Caco-2 (cell line): ENCODE data around the gene SLC22A16. TPM values are rescaled to one million over a fixed set of nuclear protein-coding genes. Genes with fewer than 3 reads are reported as not detected.

Experiments used
- BruUV-seq: library from RNA; stranded (reverse); fragments of 400-500 nt; replicated peaks from 2 replicates; lab custom pipeline; 2021; lab: Mats Ljungman, UMichigan
- CTCF ChIA-PET: fragments of 300-600 bp; sonication (Branson Sonifier 250); formaldehyde crosslinking; loops from one replicate; lab custom pipeline; 2022; ENCODE audit warnings: antibody characterized with exemption; lab: Charles Lee
- POLR2A ChIA-PET: fragments of 300-600 bp; sonication (Branson Sonifier 250); formaldehyde crosslinking; loops from one replicate; lab custom pipeline; 2022; ENCODE audit warnings: antibody characterized with exemption; lab: Charles Lee
- DNase-seq, 2 experiments: peaks; one replicate each; pipeline versions ENCODE4 v3.0.0 to v3.0.0-alpha.2; 2020 to 2022
- H3K27me3 ChIP-seq: replicated peaks from 2 replicates; pipeline ENCODE4 v1.6.0; 2011; ENCODE audit warnings: low read length; ENCODE audit not compliant: control insufficient read depth, insufficient read depth
- H3K36me3 ChIP-seq: 2 replicates; pipeline ENCODE4 v1.5.1; 2011; ENCODE audit warnings: low read length; ENCODE audit not compliant: control insufficient read depth, insufficient read depth
- H3K4me1 ChIP-seq: fragments of 250-450 bp; sonication (Bioruptor Pico); 2 replicates; pipeline ENCODE4 v1.5.1; 2020; ENCODE audit warnings: mild to moderate bottlenecking
- H3K4me3 ChIP-seq: 2 replicates; pipeline ENCODE4 v1.5.1; 2011; ENCODE audit warnings: low read depth, mild to moderate bottlenecking, control low read depth, low read length
- H3K9me3 ChIP-seq: fragments of 250-450 bp; sonication (Bioruptor Pico); 2 replicates; pipeline ENCODE4 v1.5.1; 2020; ENCODE audit warnings: mild to moderate bottlenecking, moderate library complexity
- H3K27ac Mint-ChIP-seq: one replicate; pipeline ENCODE4 v1.8.0; 2022; ENCODE audit warnings: mixed read lengths; ENCODE audit not compliant: unreplicated experiment
- H3K27me3 Mint-ChIP-seq: one replicate; pipeline ENCODE4 v1.8.0; 2022; ENCODE audit warnings: mixed read lengths; ENCODE audit not compliant: insufficient read depth, unreplicated experiment
- H3K36me3 Mint-ChIP-seq: one replicate; pipeline ENCODE4 v1.8.0; 2022; ENCODE audit warnings: mild to moderate bottlenecking, mixed read lengths; ENCODE audit not compliant: insufficient read depth, unreplicated experiment
- H3K4me1 Mint-ChIP-seq: one replicate; pipeline ENCODE4 v1.8.0; 2022; ENCODE audit warnings: low read depth, mixed read lengths; ENCODE audit not compliant: unreplicated experiment
- H3K4me3 Mint-ChIP-seq: one replicate; pipeline ENCODE4 v1.8.0; 2022; ENCODE audit warnings: mild to moderate bottlenecking, moderate library complexity, mixed read lengths; ENCODE audit not compliant: unreplicated experiment
- H3K9me3 Mint-ChIP-seq: one replicate; pipeline ENCODE4 v1.8.0; 2022; ENCODE audit warnings: mixed read lengths; ENCODE audit not compliant: unreplicated experiment
- CTCF ChIP-seq, 2 experiments: fragments of 200-600 bp in 1 of 2; IDR thresholded peaks; 1 replicate in 1 of 2; 2 replicates in 1 of 2; pipeline versions ENCODE4 v1.5.1 to v1.8.0; 2011 to 2022; ENCODE audit warnings: antibody characterized with exemption in 1 of 2, control low read depth in 1 of 2, inconsistent platforms in 1 of 2, low read depth in 1 of 2, low read length in 1 of 2, mild to moderate bottlenecking in 1 of 2, moderate library complexity in 1 of 2; ENCODE audit not compliant: insufficient read depth in 1 of 2, severe bottlenecking in 1 of 2, unreplicated experiment in 1 of 2
- intact Hi-C: fragments of 100-400 bp; cut with micrococcal nuclease; formaldehyde crosslinking; loops from one replicate; pipeline ENCODE4 v1.10.0; 2022; ENCODE audit not compliant: unreplicated experiment
- total RNA-seq: library from RNA; stranded (reverse); gene quantifications from 2 replicates; pipeline ENCODE4 v1.2.3, GENCODE V29; 2022

The SLC22A16 gene
- total RNA-seq, 1 experiment from 2014 or later, result not detected

- TF ChIP-seq CTCF (IDR thresholded peaks at IDR 0.05; ENCODE audit: insufficient read depth in 1 of 2, low read depth in 1 of 2, low read length in 1 of 2, severe bottlenecking in 1 of 2, unreplicated experiment in 1 of 2), result no peak
- ChIA-PET POLR2A (no interaction called here), CTCF (no interaction called here)
- Mint-ChIP-seq H3K27me3 (peaks cover 5% of the 10 kb centered on the region), H3K27ac (no peak overlapping the region), H3K4me1 (no peaks in the 10 kb centered on the region), H3K4me3 (no peak overlapping the region), H3K9me3 (peaks cover 13% of the 10 kb centered on the region), H3K36me3 (no peaks in the 10 kb centered on the region)
- no peak overlapping the region for H3K4me3 ChIP-seq
- no peaks in the 10 kb centered on the region; the same call in 1 of the 2 replicates for H3K27me3 ChIP-seq
- H3K4me1 ChIP-seq, result no peaks in the 10 kb centered on the region
- no peaks in the 10 kb centered on the region for H3K36me3 ChIP-seq
- intact Hi-C loops, result no loop called here
- DNase-seq, result peak in 1 of 2 experiments; percentile 8
- no peaks in the 10 kb centered on the region for H3K9me3 ChIP-seq
- BruUV-seq, result no TSS peak
Measured at GRCh38 chr6:110468731-110469130, 7.7 kb downstream of the SLC22A16 start.

GRCh38 chr6:110467566-110468140 lies 8.8 kb downstream of the SLC22A16 start:
- no peaks in the 10 kb centered on the region for H3K36me3 ChIP-seq
- peaks cover 16% of the 10 kb centered on the region for H3K9me3 Mint-ChIP-seq
- peaks cover 4% of the 10 kb centered on the region; the same call in 1 of the 2 replicates for H3K9me3 ChIP-seq
- no peak for TF ChIP-seq CTCF (IDR thresholded peaks at IDR 0.05; ENCODE audit: insufficient read depth in 1 of 2, low read depth in 1 of 2, low read length in 1 of 2, severe bottlenecking in 1 of 2, unreplicated experiment in 1 of 2)
- H3K4me3 ChIP-seq, result no peak overlapping the region
- H3K36me3 Mint-ChIP-seq, result no peaks in the 10 kb centered on the region
- H3K4me1 ChIP-seq, result no peaks in the 10 kb centered on the region
- no peak overlapping the region for H3K4me3 Mint-ChIP-seq
- no peaks in the 10 kb centered on the region; the same call in 1 of the 2 replicates for H3K27me3 ChIP-seq
- peaks cover 5% of the 10 kb centered on the region for H3K27me3 Mint-ChIP-seq
- CTCF ChIA-PET, result no interaction called here
- no peaks in the 10 kb centered on the region for H3K4me1 Mint-ChIP-seq
- intact Hi-C loops, result no loop called here
- BruUV-seq, result no TSS peak
- POLR2A ChIA-PET, result no interaction called here
- no peak overlapping the region for H3K27ac Mint-ChIP-seq
- no peak for DNase-seq

DNA sequence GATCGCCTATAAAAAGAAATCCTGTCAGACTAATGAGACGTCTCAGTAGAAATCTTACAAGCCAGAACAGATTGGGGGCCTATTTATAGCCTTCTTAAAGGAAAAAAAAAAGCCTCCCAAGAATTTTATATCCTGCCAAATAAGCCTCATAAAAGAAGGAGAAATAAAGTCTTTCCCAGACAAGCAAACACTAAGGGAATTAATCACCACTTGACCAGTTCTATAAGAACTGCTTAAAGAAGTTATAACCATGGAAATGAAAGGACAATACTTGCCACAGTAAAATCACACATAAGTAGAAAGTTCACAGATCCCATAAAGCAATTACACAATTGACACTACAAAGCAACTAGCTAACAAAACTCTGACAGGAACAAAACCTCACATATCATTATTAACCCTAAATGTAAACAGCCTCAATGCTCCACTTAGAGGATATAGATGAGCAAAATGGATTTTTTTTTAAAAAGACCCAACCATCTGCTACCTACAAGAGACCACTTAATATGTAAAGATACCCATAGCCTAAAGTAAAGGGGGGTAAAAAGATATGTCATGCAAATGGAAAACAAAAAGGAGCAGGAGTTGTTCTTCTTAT lies 13.4 kb downstream of the SLC22A16 start:
- Histone ChIP-seq H3K4me3 (no peak overlapping the region), H3K27me3 (no peaks in the 10 kb centered on the region), H3K36me3 (no peaks in the 10 kb centered on the region), H3K4me1 (no peaks in the 10 kb centered on the region), H3K9me3 (peaks cover 14% of the 10 kb centered on the region; the same call in 1 of the 2 replicates)
- H3K36me3 Mint-ChIP-seq, result no peaks in the 10 kb centered on the region
- no peak for TF ChIP-seq CTCF (IDR thresholded peaks at IDR 0.05; ENCODE audit: insufficient read depth in 1 of 2, low read depth in 1 of 2, low read length in 1 of 2, severe bottlenecking in 1 of 2, unreplicated experiment in 1 of 2)
- POLR2A ChIA-PET, result no interaction called here
- no peak for DNase-seq
- CTCF ChIA-PET, result no interaction called here
- no peak overlapping the region for H3K4me3 Mint-ChIP-seq
- no peaks in the 10 kb centered on the region for H3K4me1 Mint-ChIP-seq
- intact Hi-C loops, result no loop called here
- H3K27ac Mint-ChIP-seq, result no peak overlapping the region
- BruUV-seq, result no TSS peak
- H3K9me3 Mint-ChIP-seq, result peaks cover 16% of the 10 kb centered on the region
- peaks cover 3% of the 10 kb centered on the region for H3K27me3 Mint-ChIP-seq
